ENCODE results near the gene GJC1. TPM values are rescaled to one million over a fixed set of nuclear protein-coding genes. Genes with fewer than 3 reads are reported as not detected.

GJC1 gene
- total and polyA plus RNA-seq, 2 of the 8 experiments (the other 6 are each of a cell fraction or from before 2014, with no cell fraction given), result 29.1 to 154 TPM

DNA sequence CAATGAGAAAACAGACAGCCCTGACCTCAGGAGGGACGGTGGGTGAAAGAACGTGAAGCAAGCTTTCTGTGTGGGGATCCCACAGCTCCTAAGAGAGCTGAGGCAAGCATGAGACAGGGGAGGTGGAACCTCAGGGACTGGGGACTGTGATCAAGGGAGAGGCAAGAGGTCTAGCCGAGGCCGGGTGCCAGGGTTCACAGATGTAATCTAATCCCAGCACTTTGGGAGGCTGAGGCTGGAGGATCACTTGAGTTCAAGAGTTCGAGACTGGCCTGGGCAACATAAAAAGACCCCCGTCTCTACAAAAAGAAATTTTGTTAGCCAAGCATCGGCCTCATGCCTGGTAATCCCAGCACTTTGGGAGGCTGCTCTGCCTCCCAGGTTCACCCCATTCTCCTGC, 75.8 kb downstream of the GJC1 start:
- no peaks in the 10 kb centered on the region for H3K9me3 ChIP-seq (ENCODE audit: insufficient read depth in 2 of 2, low read depth in 1 of 2, low read length in 1 of 2)
- H3K18ac ChIP-seq (ENCODE audit: extremely low read depth, low read length), result no peak overlapping the region
- H4K8ac ChIP-seq (ENCODE audit: extremely low read depth, insufficient read depth, low read length), result no peak overlapping the region
- H2BK15ac ChIP-seq (ENCODE audit: low read length), result no peak overlapping the region
- no peak overlapping the region for H3K4me2 ChIP-seq (ENCODE audit: insufficient read depth in 1 of 2, low read depth in 2 of 2, low read length in 2 of 2)
- FAIRE-seq, result no peak
- no peak overlapping the region for H3K23ac ChIP-seq (ENCODE audit: insufficient read length)
- no peak overlapping the region for H2BK12ac ChIP-seq (ENCODE audit: low read depth, low read length)
- peaks cover 0 to under 1% (median 0%) of the 10 kb centered on the region in 4 experiments; a peak in 2 of 7 replicates for H3K4me1 ChIP-seq (replicated peaks in 1 of 4; ENCODE audit: control insufficient read depth in 3 of 4, insufficient read depth in 4 of 4, low read length in 3 of 4)
- 85% methylated on average over 7 of the region's 7 CpGs; no CpG with 5 or more reads in 1 of the 2 experiments for WGBS, 2 experiments (ENCODE audit: extremely low coverage in 1 of 2, insufficient coverage in 1 of 2, insufficient read length in 1 of 2, insufficient replicate concordance in 2 of 2, low coverage in 1 of 2, low lambda C conversion rate in 2 of 2, missing lambda C conversion rate in 1 of 2)
- H4K91ac ChIP-seq (replicated peaks; ENCODE audit: insufficient read length, low read length), result no peak overlapping the region
- H2BK120ac ChIP-seq (replicated peaks; ENCODE audit: low read depth, low read length), result no peak overlapping the region
- H3K79me2 ChIP-seq (ENCODE audit: control insufficient read depth in 1 of 2, insufficient read depth in 2 of 2, low read length in 2 of 2), result no peaks in the 10 kb centered on the region
- no peak overlapping the region for H2AFZ ChIP-seq (ENCODE audit: low read length)
- no peak overlapping the region for H3K27ac ChIP-seq (ENCODE audit: low read depth, low read length)
- H2AK5ac ChIP-seq (ENCODE audit: low read depth, low read length), result no peak overlapping the region
- CTCF ChIA-PET (ENCODE audit: partially characterized antibody), result interaction anchor here (0.5 to 2.3 kb wide), 8 partner anchors 17 to 165 kb away, joined by 3 to 8 read pairs (median 3); no protein-coding TSS in a partner anchor
- DNase-seq (ENCODE audit: low read depth in 1 of 2, low spot score in 2 of 2), result no peak
- no peak for TF ChIP-seq ASH2L (IDR thresholded peaks at IDR 0.05; ENCODE audit: low read length)
- no peak for TF ChIP-seq HDAC2 (IDR thresholded peaks at IDR 0.05; ENCODE audit: borderline replicate concordance in 1 of 2, low read depth in 2 of 2, low read length in 2 of 2)
- no peak for TF ChIP-seq GTF2F1 (IDR thresholded peaks at IDR 0.05; ENCODE audit: borderline replicate concordance, low read depth, low read length)
- TF ChIP-seq RFX5 (IDR thresholded peaks at IDR 0.05; ENCODE audit: borderline replicate concordance, low read depth, low read length), result no peak
- no peak for TF ChIP-seq MAFK (IDR thresholded peaks at IDR 0.05; ENCODE audit: low read depth, low read length)
- no peak for TF ChIP-seq PHF8 (conservative IDR thresholded peaks at IDR 0.05; ENCODE audit: low read depth, low read length)
- no peak overlapping the region for H3K4ac ChIP-seq (replicated peaks; ENCODE audit: insufficient read length, low read depth, low read length)
- no peak overlapping the region for H3K4me3 ChIP-seq (ENCODE audit: extremely low read depth in 1 of 4, insufficient read depth in 2 of 4, low read depth in 3 of 4, low read length in 4 of 4)
- H4K5ac ChIP-seq (ENCODE audit: insufficient read length, low read depth, low read length), result no peak overlapping the region
- POLR2A ChIA-PET (ENCODE audit: partially characterized antibody), result interaction anchor here (1.0 to 1.4 kb wide), 2 partner anchors 19 to 395 kb away, joined by 3 read pairs; no protein-coding TSS in a partner anchor
- H3K79me1 ChIP-seq (ENCODE audit: low read depth, low read length), result no peaks in the 10 kb centered on the region
- no peak overlapping the region for H3K56ac ChIP-seq (replicated peaks; ENCODE audit: insufficient read length, low read depth, low read length)
- H2BK5ac ChIP-seq (ENCODE audit: low read depth, low read length), result no peak overlapping the region
- peaks cover 0 to 3% of the 10 kb centered on the region in 2 experiments for H4K20me1 ChIP-seq (replicated peaks in 1 of 2; ENCODE audit: control insufficient read depth in 1 of 2, insufficient read depth in 2 of 2, low read length in 2 of 2)
- no peak overlapping the region for H3K14ac ChIP-seq (ENCODE audit: insufficient read length)
- H3K36me3 ChIP-seq (ENCODE audit: control insufficient read depth in 2 of 4, insufficient read depth in 4 of 4, low read length in 3 of 4), result peaks cover 0 to 3% (median 0%) of the 10 kb centered on the region in 4 experiments; a peak in 2 of 8 replicates
- no peak overlapping the region for H3K9ac ChIP-seq (replicated peaks in 1 of 4; ENCODE audit: extremely low read depth in 1 of 4, low read depth in 3 of 4, low read length in 3 of 4)
- H3K23me2 ChIP-seq (ENCODE audit: low read depth, low read length), result peaks cover 4% of the 10 kb centered on the region; the same call in 1 of the 2 replicates
- no peak overlapping the region for H2BK20ac ChIP-seq (ENCODE audit: low read length)
- peaks cover 17 to 22% (median 21%) of the 10 kb centered on the region in 4 experiments for H3K27me3 ChIP-seq (replicated peaks in 1 of 4; ENCODE audit: control insufficient read depth in 3 of 4, extremely low read depth in 1 of 4, insufficient read depth in 3 of 4, low read length in 3 of 4)

Measured in H1 (cell line).